GM18517 (cell line): ENCODE data around the gene POLR1H.

Source experiments
- ATAC-seq: cut with Tn5 transposase; IDR thresholded peaks from one replicate; pipeline ENCODE4 v1.9.1; 2021; ENCODE audit warnings: mild to moderate bottlenecking, moderate library complexity; ENCODE audit not compliant: unreplicated experiment

POLR1H gene

GRCh38 chr6:30093951-30094661 is 33.0 kb downstream of the POLR1H start:
- no peak for ATAC-seq

GRCh38 chr6:30096829-30097228 is 35.8 kb downstream of the POLR1H start:
- ATAC-seq: no peak

- no peak for ATAC-seq
Observed at GRCh38 chr6:30097902-30098768, 37.1 kb downstream of the POLR1H start.

GRCh38 chr6:30100154-30100553 is 39.1 kb downstream of the POLR1H start:
- ATAC-seq: no peak

- ATAC-seq: no peak
Observed at GRCh38 chr6:30100585-30101443, 39.7 kb downstream of the POLR1H start.

- ATAC-seq: no peak
Observed at GRCh38 chr6:30101444-30102413, 40.7 kb downstream of the POLR1H start.

GRCh38 chr6:30102414-30102969 is 41.4 kb downstream of the POLR1H start:
- no peak for ATAC-seq

- no peak for ATAC-seq
Observed at GRCh38 chr6:30102970-30103871, 42.2 kb downstream of the POLR1H start.

GRCh38 chr6:30103872-30104179 is 42.8 kb downstream of the POLR1H start:
- ATAC-seq: no peak

GRCh38 chr6:30104661-30105060 is 43.6 kb downstream of the POLR1H start:
- no peak for ATAC-seq

GRCh38 chr6:30111266-30111856 is 50.3 kb downstream of the POLR1H start:
- no peak for ATAC-seq

- ATAC-seq: no peak
Observed at GRCh38 chr6:30112402-30112994, 51.4 kb downstream of the POLR1H start.

- peak; percentile 70 for ATAC-seq
Observed at GRCh38 chr6:30113003-30113759, 52.1 kb downstream of the POLR1H start, which contains the start of gene TRIM31. TSS of gene TRIM31 (minus strand) at chr6:30113090. CDS start at chr6:30112805, 285 bp downstream.

- no peak for ATAC-seq
Observed at GRCh38 chr6:30113841-30114240, 52.8 kb downstream of the POLR1H start.
